Measurements from ENCODE around the gene TCTN2.

DNA sequence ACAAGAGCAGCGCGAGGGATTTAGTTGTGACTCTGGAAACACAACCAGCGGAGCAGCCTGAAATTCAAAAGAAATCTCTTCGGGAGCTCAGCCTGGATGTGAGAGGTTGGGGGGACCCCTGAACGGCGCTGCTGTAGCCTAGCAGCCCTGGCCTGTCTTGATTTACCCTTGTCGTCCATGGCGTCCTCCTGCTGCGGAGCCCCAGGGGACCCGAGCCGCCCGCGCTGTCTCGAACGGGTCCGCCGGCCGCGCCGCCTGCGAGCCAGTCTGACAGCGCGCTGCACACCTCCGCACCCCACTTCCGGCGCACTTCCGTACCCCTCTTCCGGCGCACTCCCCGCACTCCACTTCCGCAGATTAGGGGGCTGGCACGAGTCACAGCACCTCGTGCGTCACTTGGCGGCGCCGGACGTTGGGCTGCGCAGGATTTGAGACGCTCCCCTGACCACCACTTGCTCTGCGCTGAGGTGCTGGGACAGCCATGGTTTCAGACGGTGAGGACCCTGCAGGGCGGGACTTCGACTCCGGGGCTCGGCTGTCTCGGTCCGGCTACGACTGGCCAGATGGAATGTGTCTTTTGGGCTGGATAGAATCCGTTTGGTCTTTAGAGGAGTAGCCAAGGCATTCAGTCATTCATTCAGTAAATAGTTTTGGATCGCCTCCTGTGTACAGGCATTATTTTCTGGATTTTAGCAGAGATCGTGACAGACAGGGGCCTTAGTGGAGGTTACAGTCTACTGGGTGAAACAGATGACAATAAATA lies 37.4 kb upstream of the TCTN2 start, which contains the start of the genes EIF2B1 and GTF2H3:
- TF ChIP-seq, protein P1, sequence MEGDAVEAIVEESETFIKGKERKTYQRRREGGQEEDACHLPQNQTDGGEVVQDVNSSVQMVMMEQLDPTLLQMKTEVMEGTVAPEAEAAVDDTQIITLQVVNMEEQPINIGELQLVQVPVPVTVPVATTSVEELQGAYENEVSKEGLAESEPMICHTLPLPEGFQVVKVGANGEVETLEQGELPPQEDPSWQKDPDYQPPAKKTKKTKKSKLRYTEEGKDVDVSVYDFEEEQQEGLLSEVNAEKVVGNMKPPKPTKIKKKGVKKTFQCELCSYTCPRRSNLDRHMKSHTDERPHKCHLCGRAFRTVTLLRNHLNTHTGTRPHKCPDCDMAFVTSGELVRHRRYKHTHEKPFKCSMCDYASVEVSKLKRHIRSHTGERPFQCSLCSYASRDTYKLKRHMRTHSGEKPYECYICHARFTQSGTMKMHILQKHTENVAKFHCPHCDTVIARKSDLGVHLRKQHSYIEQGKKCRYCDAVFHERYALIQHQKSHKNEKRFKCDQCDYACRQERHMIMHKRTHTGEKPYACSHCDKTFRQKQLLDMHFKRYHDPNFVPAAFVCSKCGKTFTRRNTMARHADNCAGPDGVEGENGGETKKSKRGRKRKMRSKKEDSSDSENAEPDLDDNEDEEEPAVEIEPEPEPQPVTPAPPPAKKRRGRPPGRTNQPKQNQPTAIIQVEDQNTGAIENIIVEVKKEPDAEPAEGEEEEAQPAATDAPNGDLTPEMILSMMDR (IDR thresholded peaks at IDR 0.05): no peak
- TF ChIP-seq POLR2AphosphoS5 (IDR thresholded peaks at IDR 0.05; ENCODE audit: insufficient read depth in 1 of 2, low read depth in 1 of 2): peak; percentile 94 to 98
- peak in 1 of 2 donors; percentile 10 for TF ChIP-seq POLR2A (IDR thresholded peaks at IDR 0.05)
